ENCODE measurements around the gene FNDC1.
"Not testable (repeated sequence)": the region's sequence is repeated elsewhere in the genome, so short reads cannot be mapped to it uniquely, and the experiment has no call there.

The FNDC1 gene

GRCh38 chr6:159169193-159169555 is at the start of gene FNDC1:
TSS of gene FNDC1 (plus strand) at chr6:159169400. CDS start at chr6:159169597, 197 bp downstream.
- peak; percentile 11 for TF ChIP-seq CTCF (IDR thresholded peaks at IDR 0.05; ENCODE audit: control insufficient read depth, insufficient read depth, low read depth, low read length, missing control alignments)
- no peak for DNase-seq (ENCODE audit: low read depth)
- H3K4me3 ChIP-seq (ENCODE audit: control insufficient read depth, low read depth, low read length), result peak within 1 kb of the TSS; percentile 43

GRCh38 chr6:159119791-159120190 is 49.4 kb upstream of the FNDC1 start:
- TF ChIP-seq CTCF (IDR thresholded peaks at IDR 0.05; ENCODE audit: control insufficient read depth, insufficient read depth, low read depth, low read length, missing control alignments), result no peak
- DNase-seq (ENCODE audit: low read depth), result no peak
- H3K4me3 ChIP-seq (ENCODE audit: control insufficient read depth, low read depth, low read length), result no peak overlapping the region

GRCh38 chr6:159121486-159121885 is 47.7 kb upstream of the FNDC1 start:
- H3K4me3 ChIP-seq (ENCODE audit: control insufficient read depth, low read depth, low read length), result no peak overlapping the region
- DNase-seq (ENCODE audit: low read depth), result no peak
- no peak for TF ChIP-seq CTCF (IDR thresholded peaks at IDR 0.05; ENCODE audit: control insufficient read depth, insufficient read depth, low read depth, low read length, missing control alignments)

GRCh38 chr6:159122453-159122852 is 46.7 kb upstream of the FNDC1 start:
- no peak for TF ChIP-seq CTCF (IDR thresholded peaks at IDR 0.05; ENCODE audit: control insufficient read depth, insufficient read depth, low read depth, low read length, missing control alignments)
- no peak for DNase-seq (ENCODE audit: low read depth)
- H3K4me3 ChIP-seq (ENCODE audit: control insufficient read depth, low read depth, low read length), result no peak overlapping the region

- DNase-seq (ENCODE audit: low read depth); H3K4me3 ChIP-seq (ENCODE audit: control insufficient read depth, low read depth, low read length): not testable (repeated sequence)
Measured at GRCh38 chr6:159123831-159124230, 45.4 kb upstream of the FNDC1 start.

GRCh38 chr6:159125014-159125609 is 44.1 kb upstream of the FNDC1 start:
- H3K4me3 ChIP-seq (ENCODE audit: control insufficient read depth, low read depth, low read length), result no peak overlapping the region
- no peak for DNase-seq (ENCODE audit: low read depth)
- peak; percentile 33 for TF ChIP-seq CTCF (IDR thresholded peaks at IDR 0.05; ENCODE audit: control insufficient read depth, insufficient read depth, low read depth, low read length, missing control alignments)

GRCh38 chr6:159125951-159126352 is 43.2 kb upstream of the FNDC1 start:
- no peak overlapping the region for H3K4me3 ChIP-seq (ENCODE audit: control insufficient read depth, low read depth, low read length)
- TF ChIP-seq CTCF (IDR thresholded peaks at IDR 0.05; ENCODE audit: control insufficient read depth, insufficient read depth, low read depth, low read length, missing control alignments), result no peak
- no peak for DNase-seq (ENCODE audit: low read depth)
